GM12878 (cell line): Measurements from ENCODE around the gene ADAMTSL4. TPM values are rescaled to one million over a fixed set of nuclear protein-coding genes. Genes with fewer than 3 reads are reported as not detected.
"Not testable (repeated sequence)": the region's sequence is repeated elsewhere in the genome, so short reads cannot be mapped to it uniquely, and the experiment has no call there.

Experiments used
- ATAC-seq: fragments of 200-7000 bp; cut with Tn5 transposase; 3 replicates; pipeline ENCODE4 v1.9.1; 2020; ENCODE audit warnings: mild to moderate bottlenecking, moderate library complexity
- BruUV-seq: library from RNA; stranded (reverse); fragments of 400-500 nt; replicated peaks from 2 replicates; lab custom pipeline; 2021; lab: Mats Ljungman, UMichigan
- CTCF ChIA-PET: fragments of 300-600 bp; sonication (Branson Sonifier 250); formaldehyde crosslinking; extraction: SDS; loops from one replicate; lab custom pipeline; 2021; ENCODE audit warnings: inconsistent platforms; lab: Yijun Ruan, JAX
- POLR2A ChIA-PET: fragments of 350-600 bp; formaldehyde crosslinking; extraction: SDS; loops from one replicate; lab custom pipeline; 2021; ENCODE audit warnings: inconsistent platforms; lab: Charles Lee
- RAD21 ChIA-PET: fragments of 300-600 bp; sonication (Branson Sonifier 250); formaldehyde crosslinking; loops from one replicate; lab custom pipeline; 2023; ENCODE audit warnings: antibody characterized with exemption; ENCODE audit not compliant: unreplicated experiment; lab: Charles Lee
- SMC1A ChIA-PET: fragments of 300-600 bp; sonication (Branson Sonifier 250); formaldehyde crosslinking; loops from one replicate; lab custom pipeline; 2023; ENCODE audit not compliant: unreplicated experiment, uncharacterized antibody; lab: Charles Lee
- DNase-seq: peaks from one replicate; pipeline ENCODE4 v3.0.0-alpha.2; 2011; ENCODE audit warnings: low read depth, low spot score
- FAIRE-seq: peaks from 3 replicates; lab custom pipeline; 2011; peaks lifted over from hg19 to GRCh38; lab: Jason Lieb, UNC
- H2AFZ ChIP-seq: 2 replicates; pipeline ENCODE4 v1.6.0; 2011; ENCODE audit warnings: low read depth, low read length, control low read depth; ENCODE audit not compliant: control insufficient read depth
- H3K27ac ChIP-seq: 2 replicates; pipeline ENCODE4 v1.5.1; 2011; ENCODE audit warnings: control low read depth; ENCODE audit not compliant: control insufficient read depth, insufficient read depth
- H3K27me3 ChIP-seq, 2 experiments: replicated peaks in 1 of 2; 2 replicates each; pipeline versions ENCODE4 v1.6.0 to v1.6.1; 2011; ENCODE audit warnings: low read length in 1 of 2; ENCODE audit not compliant: control insufficient read depth in 2 of 2, insufficient read depth in 2 of 2
- H3K36me3 ChIP-seq, 2 experiments: 2 replicates each; pipeline ENCODE4 v1.5.1; 2011; ENCODE audit warnings: low read length in 1 of 2; ENCODE audit not compliant: control insufficient read depth in 2 of 2, insufficient read depth in 2 of 2
- H3K4me1 ChIP-seq: 2 replicates; pipeline ENCODE4 v1.6.1; 2011; ENCODE audit warnings: mild to moderate bottlenecking, low read length, moderate library complexity, mixed read lengths; ENCODE audit not compliant: control insufficient read depth, insufficient read depth
- H3K4me2 ChIP-seq: 2 replicates; pipeline ENCODE4 v1.6.0; 2011; ENCODE audit warnings: control low read depth; ENCODE audit not compliant: control insufficient read depth, insufficient read depth
- H3K4me3 ChIP-seq: fragments of 200-600 bp; sonication (generic); 2 replicates; pipeline ENCODE4 v1.5.1; 2016
- H3K79me2 ChIP-seq: 2 replicates; pipeline ENCODE4 v1.6.0; 2011; ENCODE audit warnings: low read length; ENCODE audit not compliant: control insufficient read depth, insufficient read depth
- H3K9ac ChIP-seq: 2 replicates; pipeline ENCODE4 v1.8.0; 2011; ENCODE audit warnings: low read length, control low read depth, mixed read lengths; ENCODE audit not compliant: control insufficient read depth, insufficient read depth
- H3K9me3 ChIP-seq: replicated peaks from 3 replicates; pipeline ENCODE4 v1.5.1; 2011; ENCODE audit warnings: mild to moderate bottlenecking, low read length; ENCODE audit not compliant: control insufficient read depth, insufficient read depth
- H4K20me1 ChIP-seq: 2 replicates; pipeline ENCODE4 v1.6.0; 2011; ENCODE audit not compliant: control insufficient read depth, insufficient read depth
- ATF7 ChIP-seq: fragments of 450-650 bp; IDR thresholded peaks from 2 replicates; pipeline ENCODE4 v1.6.1; 2016; ENCODE audit warnings: low read depth, mild to moderate bottlenecking
- CHD4 ChIP-seq: fragments of 200-600 bp; sonication (generic); IDR thresholded peaks from 2 replicates; pipeline ENCODE4 v1.6.1; 2016; ENCODE audit warnings: mild to moderate bottlenecking
- CREM ChIP-seq: IDR thresholded peaks from 2 replicates; pipeline ENCODE4 v1.6.1; 2014; ENCODE audit warnings: antibody characterized with exemption, low read depth
- EED ChIP-seq: sonication (generic); IDR thresholded peaks from 2 replicates; pipeline ENCODE4 v1.6.1; 2016; ENCODE audit warnings: antibody characterized with exemption, low read depth
- HDAC6 ChIP-seq: fragments of 200-600 bp; sonication (generic); IDR thresholded peaks from one replicate; pipeline ENCODE4 v1.8.0; 2017; ENCODE audit warnings: antibody characterized with exemption; ENCODE audit not compliant: unreplicated experiment
- NR2C1 ChIP-seq: fragments of 450-650 bp; IDR thresholded peaks from 2 replicates; pipeline ENCODE4 v1.6.1; 2017; ENCODE audit warnings: antibody characterized with exemption, mild to moderate bottlenecking, moderate library complexity
- POLR2A ChIP-seq: IDR thresholded peaks from 2 replicates; pipeline ENCODE4 v1.6.1; 2011; ENCODE audit warnings: low read depth, mild to moderate bottlenecking, low read length
- TARDBP ChIP-seq: IDR thresholded peaks from 2 replicates; pipeline ENCODE4 v1.6.1; 2016; ENCODE audit warnings: borderline replicate concordance
- TBL1XR1 ChIP-seq: IDR thresholded peaks from 2 replicates; pipeline ENCODE4 v1.6.1; 2012; ENCODE audit warnings: low read depth, low read length, improper control_type of control experiment
- WGBS: methylation state at CpG from one replicate; pipeline ENCODE4 v1.1.6; 2016; ENCODE audit warnings: low lambda C conversion rate; ENCODE audit not compliant: insufficient replicate concordance, insufficient coverage; ENCODE audit errors: missing lambda C conversion rate; 5-methylcytosine and 5-hydroxymethylcytosine counted together
- in situ Hi-C: fragments of 300-500 bp; cut with MboI; formaldehyde crosslinking; loops from 9 replicates; pipeline ENCODE4 v1.14.3; 2018; ENCODE audit warnings: mixed read lengths
- intact Hi-C: fragments of 100-400 bp; cut with micrococcal nuclease; formaldehyde crosslinking; loops from one replicate; pipeline ENCODE4 v1.14.2; 2022; ENCODE audit not compliant: unreplicated experiment
- polyA plus RNA-seq, 11 experiments: library from polyadenylated mRNA; depleted of rRNA in 4 of 11; unstranded in 6 of 11; stranded (reverse) in 5 of 11; fragments of >200 nt; fragmentation: Nextera tagmentation in 4 of 11; fragmentation: Illumina TruSeq in 1 of 11; extraction: Ambion mirVana in 4 of 11; extraction: Trizol in 1 of 11; gene quantifications; 1 replicate in 1 of 11; 2 replicates in 10 of 11; pipeline versions ENCODE4 v1.2.1 to v1.2.3, GENCODE V29; 2011 to 2016; ENCODE audit warnings: inconsistent platforms in 2 of 11, missing spikeins in 2 of 11, low read depth in 1 of 11
- total RNA-seq, 4 experiments: library from RNA; depleted of rRNA in 3 of 4; stranded (reverse); fragments of >200 nt in 3 of 4; fragmentation: Illumina TruSeq in 1 of 4; extraction: Trizol in 1 of 4; gene quantifications; 2 replicates each; pipeline versions ENCODE4 v1.2.1 to v1.2.3, GENCODE V29; 2013 to 2021
- TF ChIP-seq, protein P1 (sequence below): fragments of 450-650 bp; IDR thresholded peaks from 2 replicates; pipeline ENCODE4 v1.6.1; 2016; ENCODE audit warnings: mild to moderate bottlenecking
- TF ChIP-seq, protein P2 (sequence below): fragments of 450-650 bp; IDR thresholded peaks from 2 replicates; pipeline ENCODE4 v1.6.1; 2016; ENCODE audit warnings: mild to moderate bottlenecking, moderate library complexity, borderline replicate concordance
- TF ChIP-seq, protein P3 (sequence below): IDR thresholded peaks from 2 replicates; pipeline ENCODE4 v1.6.1; 2012; ENCODE audit warnings: low read depth, low read length, improper control_type of control experiment

ADAMTSL4 gene
- total and polyA plus RNA-seq, 10 of the 15 experiments (the other 5 are each of a cell fraction or from before 2014, with no cell fraction given), result 0.04 to 0.15 (median 0.05) TPM; not detected in 5

DNA sequence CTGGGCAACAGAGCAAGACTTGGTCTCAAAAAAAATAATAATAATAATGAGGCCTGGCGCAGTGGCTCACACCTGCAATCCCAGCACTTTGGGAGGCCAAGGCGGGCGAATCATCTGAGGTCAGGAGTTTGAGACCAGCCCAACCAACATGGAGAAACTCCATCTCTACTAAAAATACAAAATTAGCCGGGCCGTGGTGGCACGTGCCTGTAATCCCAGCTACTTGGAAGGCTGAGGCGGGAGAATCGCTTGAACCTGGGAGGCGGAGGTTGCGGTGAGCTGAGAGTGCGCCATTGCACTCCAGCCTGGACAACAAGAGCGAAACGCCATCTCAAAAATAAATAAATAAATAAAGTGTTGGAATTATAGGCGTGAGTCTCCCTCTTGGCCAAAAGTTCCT is 32.8 kb downstream of the ADAMTSL4 start:
- H3K27me3 ChIP-seq, ATAC-seq, H2AFZ ChIP-seq, H4K20me1 ChIP-seq, H3K36me3 ChIP-seq, intact Hi-C loops, H3K4me3 ChIP-seq, DNase-seq, in situ Hi-C loops, H3K4me2 ChIP-seq, BruUV-seq, H3K9me3 ChIP-seq, FAIRE-seq, H3K27ac ChIP-seq, H3K4me1 ChIP-seq, H3K9ac ChIP-seq: not testable (repeated sequence)
- CTCF ChIA-PET, result interaction anchor here (4.4 to 16.3 kb wide), 2 partner anchors 18 to 39 kb away, joined by 21 to 289 read pairs; no protein-coding TSS in a partner anchor
- peaks cover 33% of the 10 kb centered on the region for H3K79me2 ChIP-seq
- SMC1A ChIA-PET, result interaction anchor here (2.1 to 13.6 kb wide), 2 partner anchors 11 to 18 kb away, joined by 8 to 388 read pairs; no protein-coding TSS in a partner anchor
- RAD21 ChIA-PET, result interaction anchor here (14.4 kb wide), 1 partner anchor 17 kb away, joined by 387 read pairs; no protein-coding TSS in a partner anchor
- POLR2A ChIA-PET, result interaction anchor here (0.7 kb wide), 1 partner anchor 113 kb away, joined by 3 read pairs; no protein-coding TSS in a partner anchor
- WGBS, result 98% methylated on average over 14 of the region's 14 CpGs

DNA sequence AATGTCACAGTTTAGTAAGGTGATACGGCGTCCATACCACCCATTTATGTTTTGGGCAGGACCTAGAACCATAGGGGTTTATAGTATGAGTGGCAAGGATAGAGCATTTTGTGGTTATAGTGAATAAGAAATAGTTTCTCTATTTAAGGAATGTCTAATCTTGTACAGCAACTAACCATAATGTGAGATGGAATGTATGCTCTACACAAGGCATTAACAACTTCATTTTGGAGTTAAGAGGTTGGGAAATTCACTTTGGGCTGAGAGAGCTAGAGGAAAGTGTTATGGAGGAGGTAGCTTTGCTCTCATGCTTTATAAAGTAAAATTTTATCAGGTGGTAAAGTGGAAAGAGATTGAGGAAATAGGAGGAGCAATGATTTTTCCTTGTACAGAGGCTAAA is 33.2 kb downstream of the ADAMTSL4 start:
- ATAC-seq (no peak), FAIRE-seq (no peak), DNase-seq (no peak)
- no TSS peak for BruUV-seq
- intact Hi-C loops, result no loop called here
- SMC1A ChIA-PET, result interaction anchor here (2.1 to 13.6 kb wide), 2 partner anchors 12 to 19 kb away, joined by 8 to 388 read pairs; no protein-coding TSS in a partner anchor
- Histone ChIP-seq H3K9me3 (no peaks in the 10 kb centered on the region), H3K9ac (no peak overlapping the region), H3K27ac (no peak overlapping the region), H3K27me3 (no peaks in the 10 kb centered on the region), H3K4me2 (no peak overlapping the region), H3K36me3 (no peaks in the 10 kb centered on the region), H2AFZ (no peak overlapping the region), H4K20me1 (peaks cover 8% of the 10 kb centered on the region; the same call in 1 of the 2 replicates), H3K79me2 (peaks cover 29% of the 10 kb centered on the region), H3K4me3 (no peak overlapping the region), H3K4me1 (peaks cover 3% of the 10 kb centered on the region; the same call in 1 of the 2 replicates)
- CTCF ChIA-PET, result interaction anchor here (0.6 to 16.3 kb wide), 3 partner anchors 18 to 207 kb away, joined by 4 to 289 read pairs (median 21); no protein-coding TSS in a partner anchor
- POLR2A ChIA-PET, result interaction anchor here (0.7 to 1.6 kb wide), 2 partner anchors 33 to 114 kb away, joined by 3 to 4 read pairs; no protein-coding TSS in a partner anchor
- RAD21 ChIA-PET, result interaction anchor here (14.4 kb wide), 1 partner anchor 17 kb away, joined by 387 read pairs; no protein-coding TSS in a partner anchor
- WGBS, result 95% methylated on average over 2 of the region's 2 CpGs
- in situ Hi-C loops, result no loop called here
- no peak for TF ChIP-seq EED
- TF ChIP-seq ATF7, result no peak
- TF ChIP-seq POLR2A, result no peak
- no peak for TF ChIP-seq TBL1XR1
- TF ChIP-seq, protein P1, sequence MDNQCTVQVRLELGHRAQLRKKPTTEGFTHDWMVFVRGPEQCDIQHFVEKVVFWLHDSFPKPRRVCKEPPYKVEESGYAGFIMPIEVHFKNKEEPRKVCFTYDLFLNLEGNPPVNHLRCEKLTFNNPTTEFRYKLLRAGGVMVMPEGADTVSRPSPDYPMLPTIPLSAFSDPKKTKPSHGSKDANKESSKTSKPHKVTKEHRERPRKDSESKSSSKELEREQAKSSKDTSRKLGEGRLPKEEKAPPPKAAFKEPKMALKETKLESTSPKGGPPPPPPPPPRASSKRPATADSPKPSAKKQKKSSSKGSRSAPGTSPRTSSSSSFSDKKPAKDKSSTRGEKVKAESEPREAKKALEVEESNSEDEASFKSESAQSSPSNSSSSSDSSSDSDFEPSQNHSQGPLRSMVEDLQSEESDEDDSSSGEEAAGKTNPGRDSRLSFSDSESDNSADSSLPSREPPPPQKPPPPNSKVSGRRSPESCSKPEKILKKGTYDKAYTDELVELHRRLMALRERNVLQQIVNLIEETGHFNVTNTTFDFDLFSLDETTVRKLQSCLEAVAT, result no peak
- TF ChIP-seq, protein P2, sequence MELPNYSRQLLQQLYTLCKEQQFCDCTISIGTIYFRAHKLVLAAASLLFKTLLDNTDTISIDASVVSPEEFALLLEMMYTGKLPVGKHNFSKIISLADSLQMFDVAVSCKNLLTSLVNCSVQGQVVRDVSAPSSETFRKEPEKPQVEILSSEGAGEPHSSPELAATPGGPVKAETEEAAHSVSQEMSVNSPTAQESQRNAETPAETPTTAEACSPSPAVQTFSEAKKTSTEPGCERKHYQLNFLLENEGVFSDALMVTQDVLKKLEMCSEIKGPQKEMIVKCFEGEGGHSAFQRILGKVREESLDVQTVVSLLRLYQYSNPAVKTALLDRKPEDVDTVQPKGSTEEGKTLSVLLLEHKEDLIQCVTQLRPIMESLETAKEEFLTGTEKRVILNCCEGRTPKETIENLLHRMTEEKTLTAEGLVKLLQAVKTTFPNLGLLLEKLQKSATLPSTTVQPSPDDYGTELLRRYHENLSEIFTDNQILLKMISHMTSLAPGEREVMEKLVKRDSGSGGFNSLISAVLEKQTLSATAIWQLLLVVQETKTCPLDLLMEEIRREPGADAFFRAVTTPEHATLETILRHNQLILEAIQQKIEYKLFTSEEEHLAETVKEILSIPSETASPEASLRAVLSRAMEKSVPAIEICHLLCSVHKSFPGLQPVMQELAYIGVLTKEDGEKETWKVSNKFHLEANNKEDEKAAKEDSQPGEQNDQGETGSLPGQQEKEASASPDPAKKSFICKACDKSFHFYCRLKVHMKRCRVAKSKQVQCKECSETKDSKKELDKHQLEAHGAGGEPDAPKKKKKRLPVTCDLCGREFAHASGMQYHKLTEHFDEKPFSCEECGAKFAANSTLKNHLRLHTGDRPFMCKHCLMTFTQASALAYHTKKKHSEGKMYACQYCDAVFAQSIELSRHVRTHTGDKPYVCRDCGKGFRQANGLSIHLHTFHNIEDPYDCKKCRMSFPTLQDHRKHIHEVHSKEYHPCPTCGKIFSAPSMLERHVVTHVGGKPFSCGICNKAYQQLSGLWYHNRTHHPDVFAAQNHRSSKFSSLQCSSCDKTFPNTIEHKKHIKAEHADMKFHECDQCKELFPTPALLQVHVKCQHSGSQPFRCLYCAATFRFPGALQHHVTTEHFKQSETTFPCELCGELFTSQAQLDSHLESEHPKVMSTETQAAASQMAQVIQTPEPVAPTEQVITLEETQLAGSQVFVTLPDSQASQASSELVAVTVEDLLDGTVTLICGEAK, result no peak
- no peak for TF ChIP-seq NR2C1
- TF ChIP-seq TARDBP, result no peak
- TF ChIP-seq HDAC6, result no peak
- TF ChIP-seq CREM, result no peak
- TF ChIP-seq, protein P3, sequence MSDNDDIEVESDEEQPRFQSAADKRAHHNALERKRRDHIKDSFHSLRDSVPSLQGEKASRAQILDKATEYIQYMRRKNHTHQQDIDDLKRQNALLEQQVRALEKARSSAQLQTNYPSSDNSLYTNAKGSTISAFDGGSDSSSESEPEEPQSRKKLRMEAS, result no peak
- TF ChIP-seq CHD4, result no peak
